GM12878 (cell line): Measurements from ENCODE around the gene ERFL. TPM values are rescaled to one million over a fixed set of nuclear protein-coding genes. Genes with fewer than 3 reads are reported as not detected.

Experiments used
- ATF3 ChIP-seq: IDR thresholded peaks from 2 replicates; pipeline ENCODE4 v1.6.1; 2011; ENCODE audit warnings: low read depth, mild to moderate bottlenecking, low read length, moderate library complexity, borderline replicate concordance; ENCODE audit errors: extremely low read depth
- ATF7 ChIP-seq: fragments of 450-650 bp; IDR thresholded peaks from 2 replicates; pipeline ENCODE4 v1.6.1; 2016; ENCODE audit warnings: low read depth, mild to moderate bottlenecking
- BCL3 ChIP-seq: IDR thresholded peaks from 2 replicates; pipeline ENCODE4 v1.6.1; 2011; ENCODE audit warnings: borderline replicate concordance, low read depth, mild to moderate bottlenecking, moderate library complexity, low read length; ENCODE audit not compliant: insufficient read depth, poor library complexity, severe bottlenecking
- BRCA1 ChIP-seq: IDR thresholded peaks from 2 replicates; pipeline ENCODE4 v1.6.1; 2011; ENCODE audit warnings: low read depth, low read length, improper control_type of control experiment
- CHD1 ChIP-seq: IDR thresholded peaks from 2 replicates; pipeline ENCODE4 v1.6.1; 2012; ENCODE audit warnings: low read depth, low read length, improper control_type of control experiment
- E4F1 ChIP-seq: fragments of 450-650 bp; IDR thresholded peaks from 2 replicates; pipeline ENCODE4 v1.6.1; 2018; ENCODE audit warnings: borderline replicate concordance, mild to moderate bottlenecking; ENCODE audit not compliant: partially characterized antibody
- ESRRA ChIP-seq: IDR thresholded peaks from 2 replicates; pipeline ENCODE4 v1.6.1; 2012; ENCODE audit warnings: mild to moderate bottlenecking, low read length, improper control_type of control experiment
- IKZF2 ChIP-seq, 2 experiments: fragments of 450-650 bp; IDR thresholded peaks; 2 replicates each; pipeline ENCODE4 v1.6.1; 2017; ENCODE audit warnings: mild to moderate bottlenecking in 2 of 2, moderate library complexity in 2 of 2
- RBBP5 ChIP-seq: fragments of 200-600 bp; sonication (generic); conservative IDR thresholded peaks from 2 replicates; pipeline ENCODE4 v1.6.1; 2016
- ZZZ3 ChIP-seq: IDR thresholded peaks from 2 replicates; pipeline ENCODE4 v1.6.1; 2011; ENCODE audit warnings: low read depth; ENCODE audit not compliant: control insufficient read depth, insufficient read length
- polyA plus RNA-seq, 11 experiments: library from polyadenylated mRNA; depleted of rRNA in 4 of 11; unstranded in 6 of 11; stranded (reverse) in 5 of 11; fragments of >200 nt; fragmentation: Nextera tagmentation in 4 of 11; fragmentation: Illumina TruSeq in 1 of 11; extraction: Ambion mirVana in 4 of 11; extraction: Trizol in 1 of 11; gene quantifications; 1 replicate in 1 of 11; 2 replicates in 10 of 11; pipeline versions ENCODE4 v1.2.1 to v1.2.3, GENCODE V29; 2011 to 2016; ENCODE audit warnings: inconsistent platforms in 2 of 11, missing spikeins in 2 of 11, low read depth in 1 of 11
- total RNA-seq, 4 experiments: library from RNA; depleted of rRNA in 3 of 4; stranded (reverse); fragments of >200 nt in 3 of 4; fragmentation: Illumina TruSeq in 1 of 4; extraction: Trizol in 1 of 4; gene quantifications; 2 replicates each; pipeline versions ENCODE4 v1.2.1 to v1.2.3, GENCODE V29; 2013 to 2021
- TF ChIP-seq, protein P1 (sequence below): fragments of 450-650 bp; IDR thresholded peaks from 2 replicates; pipeline ENCODE4 v1.6.1; 2016; ENCODE audit warnings: mild to moderate bottlenecking, moderate library complexity, borderline replicate concordance

The ERFL gene
- total and polyA plus RNA-seq, 10 of the 15 experiments (the other 5 are each of a cell fraction or from before 2014, with no cell fraction given) = 0.04 to 0.10 (median 0.05) TPM; not detected in 7

DNA sequence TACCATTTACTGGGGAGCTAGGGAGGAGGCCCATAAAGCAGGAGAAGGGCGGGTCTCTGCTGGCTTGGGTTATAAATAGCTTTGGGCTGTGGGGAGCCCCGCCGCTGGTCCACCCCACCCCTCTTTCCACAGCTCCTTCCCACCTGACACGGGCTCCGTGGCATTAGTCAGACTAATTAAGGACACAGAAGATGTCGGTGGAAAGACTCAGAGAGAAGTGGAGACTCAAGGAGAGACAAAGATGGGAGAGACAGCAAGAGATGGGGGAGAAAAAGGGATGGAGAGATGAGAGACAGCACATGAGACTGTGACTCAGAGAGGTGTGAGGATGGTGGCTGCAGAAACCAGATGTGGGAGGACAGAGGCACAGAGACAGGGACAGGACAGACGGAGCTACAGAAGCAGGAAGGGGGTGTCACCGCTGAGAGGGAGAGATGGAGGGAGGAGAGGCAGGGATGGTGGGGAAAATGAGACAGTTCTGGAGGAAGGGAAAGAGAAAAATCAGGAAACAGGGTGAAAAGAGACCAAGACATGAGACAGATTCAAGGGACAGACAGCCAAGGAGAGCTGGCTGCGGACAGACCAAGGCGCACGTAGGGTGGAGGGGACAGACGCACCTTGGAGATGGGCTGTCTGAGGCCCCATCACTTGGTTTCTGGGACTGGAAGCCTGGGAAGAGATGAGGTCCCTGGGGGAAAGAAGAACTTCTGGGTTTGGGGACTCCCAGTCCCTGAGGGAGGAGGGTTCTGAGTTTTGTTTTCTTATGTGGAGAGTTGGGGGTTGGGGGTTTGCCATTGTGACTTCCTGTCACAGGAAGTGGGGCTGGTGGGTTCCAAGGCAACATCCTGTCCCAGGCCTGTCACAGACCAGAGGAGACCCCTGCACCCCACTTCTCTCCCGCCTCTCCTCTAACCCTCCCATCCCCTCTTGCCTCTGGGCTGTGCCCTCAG is 41.2 kb downstream of the ERFL start (continued):
- TF ChIP-seq BCL3 (no peak), BRCA1 (no peak), RBBP5 (no peak), ESRRA (no peak), E4F1 (no peak), ZZZ3 (no peak), ATF7 (peak; percentile 69), IKZF2 (IDR thresholded peaks at IDR 0.05) (peak; percentile 67 to 73), ATF3 (no peak), CHD1 (no peak)
- TF ChIP-seq, protein P1, sequence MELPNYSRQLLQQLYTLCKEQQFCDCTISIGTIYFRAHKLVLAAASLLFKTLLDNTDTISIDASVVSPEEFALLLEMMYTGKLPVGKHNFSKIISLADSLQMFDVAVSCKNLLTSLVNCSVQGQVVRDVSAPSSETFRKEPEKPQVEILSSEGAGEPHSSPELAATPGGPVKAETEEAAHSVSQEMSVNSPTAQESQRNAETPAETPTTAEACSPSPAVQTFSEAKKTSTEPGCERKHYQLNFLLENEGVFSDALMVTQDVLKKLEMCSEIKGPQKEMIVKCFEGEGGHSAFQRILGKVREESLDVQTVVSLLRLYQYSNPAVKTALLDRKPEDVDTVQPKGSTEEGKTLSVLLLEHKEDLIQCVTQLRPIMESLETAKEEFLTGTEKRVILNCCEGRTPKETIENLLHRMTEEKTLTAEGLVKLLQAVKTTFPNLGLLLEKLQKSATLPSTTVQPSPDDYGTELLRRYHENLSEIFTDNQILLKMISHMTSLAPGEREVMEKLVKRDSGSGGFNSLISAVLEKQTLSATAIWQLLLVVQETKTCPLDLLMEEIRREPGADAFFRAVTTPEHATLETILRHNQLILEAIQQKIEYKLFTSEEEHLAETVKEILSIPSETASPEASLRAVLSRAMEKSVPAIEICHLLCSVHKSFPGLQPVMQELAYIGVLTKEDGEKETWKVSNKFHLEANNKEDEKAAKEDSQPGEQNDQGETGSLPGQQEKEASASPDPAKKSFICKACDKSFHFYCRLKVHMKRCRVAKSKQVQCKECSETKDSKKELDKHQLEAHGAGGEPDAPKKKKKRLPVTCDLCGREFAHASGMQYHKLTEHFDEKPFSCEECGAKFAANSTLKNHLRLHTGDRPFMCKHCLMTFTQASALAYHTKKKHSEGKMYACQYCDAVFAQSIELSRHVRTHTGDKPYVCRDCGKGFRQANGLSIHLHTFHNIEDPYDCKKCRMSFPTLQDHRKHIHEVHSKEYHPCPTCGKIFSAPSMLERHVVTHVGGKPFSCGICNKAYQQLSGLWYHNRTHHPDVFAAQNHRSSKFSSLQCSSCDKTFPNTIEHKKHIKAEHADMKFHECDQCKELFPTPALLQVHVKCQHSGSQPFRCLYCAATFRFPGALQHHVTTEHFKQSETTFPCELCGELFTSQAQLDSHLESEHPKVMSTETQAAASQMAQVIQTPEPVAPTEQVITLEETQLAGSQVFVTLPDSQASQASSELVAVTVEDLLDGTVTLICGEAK = peak; percentile 74; the same call in 1 of the 2 replicates
- TF ChIP-seq, all 136 proteins: peak for 40
